Measurements from ENCODE around the gene BGLAP.

The BGLAP gene

DNA sequence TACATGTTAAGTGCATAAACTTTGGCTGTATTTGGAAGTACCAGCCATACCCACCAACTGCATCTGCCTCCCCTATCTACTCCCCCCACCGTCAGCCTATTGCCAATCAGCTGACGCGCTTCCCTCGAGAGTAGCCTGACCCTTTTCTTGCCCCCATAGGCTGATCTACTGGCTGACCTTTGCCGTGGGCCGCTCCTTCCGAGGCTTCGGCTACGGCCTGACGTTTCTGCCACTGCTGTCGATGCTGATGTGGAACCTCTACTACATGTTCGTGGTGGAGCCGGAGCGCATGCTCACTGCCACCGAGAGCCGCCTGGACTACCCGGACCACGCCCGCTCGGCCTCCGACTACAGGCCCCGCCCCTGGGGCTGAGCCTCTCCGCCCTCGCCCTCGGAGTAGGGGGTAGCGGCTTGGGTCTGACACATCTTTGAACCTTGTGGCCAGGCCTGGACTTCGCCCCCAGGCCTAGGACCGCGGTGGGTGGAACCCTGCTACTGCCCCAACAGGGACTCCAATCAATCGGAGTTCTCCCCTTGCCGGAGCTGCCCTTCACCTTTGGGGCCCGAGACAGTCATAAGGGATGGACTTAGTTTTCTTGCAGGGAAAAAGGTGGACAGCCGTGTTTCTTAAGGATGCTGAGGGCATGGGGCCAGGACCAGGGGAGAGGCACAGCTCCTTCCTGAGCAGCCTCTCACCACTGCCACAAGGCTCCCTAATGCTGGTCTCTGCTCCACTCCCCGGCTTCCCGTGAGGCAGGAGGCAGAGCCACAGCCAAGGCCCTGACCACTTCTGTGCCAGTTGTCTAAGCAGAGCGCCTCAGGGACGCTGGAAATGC is 49.5 kb downstream of the BGLAP start:
- no peak for TF ChIP-seq JUND (IDR thresholded peaks at IDR 0.05; ENCODE audit: low read depth)
- in situ Hi-C loops (cut with HindIII; ENCODE audit: low pct_unique_long_range_greater_than_20kb, low sequenced_read_pairs): no loop called here
- no peak for DNase-seq (ENCODE audit: low read depth in 1 of 2, low spot score in 1 of 2)

Data from T47D (cell line).